Right cardiac atrium (tissue), 5 donors: ENCODE measurements around the gene KLF2. TPM values are rescaled to one million over a fixed set of nuclear protein-coding genes. Genes with fewer than 3 reads are reported as not detected.
"Not testable (repeated sequence)": the region's sequence is repeated elsewhere in the genome, so short reads cannot be mapped to it uniquely, and the experiment has no call there.

Source experiments
- ATAC-seq, 2 donors: fragments of 200-7000 bp; cut with Tn5 transposase; one replicate each; pipeline versions ENCODE4 v1.8.0 to v1.9.1; 2020; ENCODE audit warnings: moderate library complexity in 2 of 2, mild to moderate bottlenecking in 1 of 2
- DNase-seq, 3 donors: peaks; one replicate each; pipeline ENCODE4 v3.0.0-alpha.2; 2020
- H3K27ac ChIP-seq: one replicate; pipeline ENCODE4 v1.5.1; 2013; ENCODE audit warnings: mild to moderate bottlenecking, low read length, control low read depth, moderate library complexity
- H3K27me3 ChIP-seq: one replicate; pipeline ENCODE4 v1.6.1; 2013; ENCODE audit not compliant: control insufficient read depth, insufficient read depth
- H3K4me1 ChIP-seq: one replicate; pipeline ENCODE4 v1.6.1; 2013; ENCODE audit warnings: low read length; ENCODE audit not compliant: control insufficient read depth, insufficient read depth
- H3K4me3 ChIP-seq: one replicate; pipeline ENCODE4 v1.5.1; 2013; ENCODE audit warnings: low read length, control low read depth
- H3K9me3 ChIP-seq: one replicate; pipeline ENCODE4 v1.6.1; 2013; ENCODE audit warnings: low read length; ENCODE audit not compliant: control insufficient read depth
- WGBS: extraction: QIAGEN DNeasy Blood & Tissue Kit; methylation state at CpG from one replicate; pipeline ENCODE4 v1.1.7; 2013; 5-methylcytosine and 5-hydroxymethylcytosine counted together
- intact Hi-C, 4 donors: fragments of 100-400 bp; cut with DNase I; formaldehyde crosslinking; loops; one replicate each; pipeline versions ENCODE4 v1.11.0 to v1.14.0; 2022 to 2023
- polyA plus RNA-seq: library from polyadenylated mRNA; stranded (reverse); fragments of 200-250 nt; gene quantifications from one replicate; pipeline ENCODE4 v1.2.3, GENCODE V29; 2013
- total RNA-seq, 4 donors: library from RNA; stranded (reverse); fragmentation: NEBNext Ultra II Directional; extraction: Animal tissue kit (Norgen Biotek cat#: 25700); gene quantifications; one replicate each; pipeline ENCODE4 v1.2.1, GENCODE V29; 2021
- donor health status: healthy with polysubstance abuse.
- donor health status: DM: no; HTN: yes; CAD: no.
- donor health status: DM: no; HTN: no; CAD: no.
- donor health status: DM: no; HTN: yes; CAD: no; lungs with severe emphysema.
- donor health status: DM: yes; HTN: yes; CAD: no.

KLF2 gene
- total and polyA plus RNA-seq, 5 donors = 30.9 to 73.5 (median 65.5) TPM

DNA sequence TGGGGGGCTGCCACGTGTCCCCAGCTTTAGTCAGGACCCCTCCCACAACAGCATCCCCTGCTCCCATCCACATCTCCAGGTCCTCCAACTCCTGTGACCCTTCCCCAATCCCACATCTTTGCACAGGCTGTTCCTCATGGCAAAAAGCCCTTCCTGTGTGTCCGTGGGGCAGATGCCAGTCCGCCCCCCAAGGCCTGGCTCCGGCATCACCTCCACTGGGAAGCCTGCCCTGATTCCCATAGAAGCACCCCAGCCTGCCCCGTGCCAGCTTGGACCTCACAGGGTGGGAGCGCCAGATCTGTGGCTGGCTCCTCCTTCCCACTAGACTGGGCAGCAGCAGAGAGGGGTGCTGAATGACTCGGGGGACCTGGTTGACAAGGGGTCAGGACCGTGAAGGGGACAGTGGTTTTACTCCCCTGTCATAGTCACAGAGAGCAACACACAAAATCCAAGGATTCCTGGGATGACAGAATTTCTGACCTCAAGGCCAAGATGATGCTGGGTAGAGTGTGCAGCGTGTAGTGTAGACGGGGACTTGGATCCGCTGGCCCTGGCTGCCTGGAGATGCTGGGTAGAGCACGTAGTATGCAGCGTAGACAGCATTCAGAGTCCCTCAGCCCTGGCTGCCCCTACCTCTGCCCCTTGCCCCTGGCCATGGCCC is 13.3 kb downstream of the KLF2 start:
- Histone ChIP-seq H3K9me3 (no peaks in the 10 kb centered on the region), H3K4me3 (no peak overlapping the region), H3K27me3 (no peaks in the 10 kb centered on the region), H3K27ac (no peak overlapping the region), H3K4me1 (peaks cover 12% of the 10 kb centered on the region)
- DNase-seq = no peak
- WGBS = 80% methylated on average over 13 of the region's 13 CpGs
- intact Hi-C loops = no loop called here
- ATAC-seq = peak in 1 of 2 donors; percentile 1

DNA sequence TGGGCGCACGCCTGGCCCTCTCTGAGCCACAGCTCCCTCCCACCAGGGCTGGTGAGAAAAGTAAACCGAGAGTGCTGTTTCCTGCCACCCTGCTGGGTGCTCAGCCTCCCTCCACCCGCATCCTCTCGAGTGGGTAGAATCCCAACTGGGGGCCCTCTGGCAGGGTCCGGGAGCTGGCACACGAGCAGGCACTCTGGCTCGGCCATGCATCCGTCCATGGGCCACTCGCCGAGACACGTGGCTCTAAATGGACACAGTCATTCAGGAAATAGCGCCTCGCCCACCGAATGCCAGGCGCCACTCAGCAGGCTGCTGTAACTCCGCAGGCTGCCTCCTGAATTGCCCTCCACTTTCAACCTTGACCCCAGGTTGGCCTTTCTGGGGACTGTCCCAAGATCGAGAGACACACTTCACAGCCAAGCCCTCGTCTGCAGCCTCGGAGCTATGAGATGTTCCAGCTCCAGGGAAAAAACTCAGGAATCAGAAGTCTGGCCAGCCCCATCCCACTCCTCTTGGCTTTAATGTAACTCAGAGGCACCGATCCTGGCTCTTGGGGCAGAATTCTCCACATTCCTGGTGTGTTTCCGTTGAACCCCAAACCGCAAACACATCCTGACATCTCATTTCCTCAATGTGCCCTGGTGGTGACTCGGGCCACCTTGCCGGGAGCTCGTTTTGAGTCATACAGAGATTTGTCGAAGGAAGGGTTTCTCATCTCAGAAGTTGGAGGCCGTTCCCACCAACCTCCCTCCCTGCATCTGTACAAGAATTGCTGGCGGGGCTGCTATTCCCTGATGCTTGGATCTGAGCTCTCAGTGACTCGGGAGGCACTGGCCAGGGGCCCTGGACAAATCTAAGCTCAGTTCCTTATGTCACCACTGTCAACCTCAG is 14.1 kb downstream of the KLF2 start:
- H3K4me3 ChIP-seq = no peak overlapping the region
- DNase-seq (peak; percentile 54 to 80 (median 75)), ATAC-seq (peak; percentile 33 to 45)
- H3K27me3 ChIP-seq = no peaks in the 10 kb centered on the region
- intact Hi-C loops = no loop called here
- WGBS = 18% methylated on average over 30 of the region's 30 CpGs
- H3K27ac ChIP-seq = peak overlapping the region; percentile 32
- peaks cover 12% of the 10 kb centered on the region for H3K4me1 ChIP-seq
- H3K9me3 ChIP-seq = no peaks in the 10 kb centered on the region

DNA sequence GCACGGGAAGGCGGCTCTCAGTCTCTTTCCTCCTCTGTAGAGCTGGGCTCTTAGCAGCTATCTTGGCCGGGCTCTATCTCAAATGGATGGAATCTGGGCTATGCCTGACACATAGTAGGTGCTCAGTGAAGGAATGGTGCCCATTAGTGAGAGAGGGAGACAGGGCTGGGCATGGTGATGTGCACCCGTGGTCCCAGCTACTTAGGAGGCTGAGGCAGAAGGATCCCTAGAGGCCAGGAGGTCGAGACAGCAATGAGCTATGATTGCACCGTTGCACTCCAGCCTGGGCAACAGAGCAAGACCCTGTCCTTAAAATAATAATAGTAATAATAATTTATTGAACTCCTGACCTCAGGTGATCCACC is 14.7 kb downstream of the KLF2 start:
- Histone ChIP-seq H3K27ac (peak overlapping the region; percentile 18), H3K27me3 (no peaks in the 10 kb centered on the region), H3K4me3 (no peak overlapping the region), H3K4me1 (peaks cover 12% of the 10 kb centered on the region), H3K9me3 (no peaks in the 10 kb centered on the region)
- WGBS = 53% methylated on average over 6 of the region's 6 CpGs
- intact Hi-C loops = no loop called here
- no peak for ATAC-seq
- no peak for DNase-seq

DNA sequence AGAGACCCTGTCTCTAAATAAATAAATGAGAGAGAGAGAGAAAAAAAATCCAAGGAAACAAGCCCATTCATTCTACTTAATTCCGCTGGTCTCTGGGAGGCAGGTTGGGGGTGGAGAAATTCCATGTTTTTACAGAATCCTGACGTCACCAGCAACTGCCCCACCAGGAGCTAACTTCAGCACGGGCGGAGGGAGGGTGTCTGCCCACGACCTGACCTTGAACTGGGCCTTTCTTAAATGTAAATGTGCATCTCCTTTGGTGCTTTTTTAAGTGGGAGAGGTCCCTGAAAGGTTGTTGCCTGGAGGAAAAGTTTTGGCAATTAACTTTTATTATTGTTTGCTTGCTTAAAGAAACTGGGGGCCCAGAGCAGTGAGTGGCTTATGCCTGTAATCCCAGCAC is 15.5 kb downstream of the KLF2 start:
- no peak overlapping the region for H3K4me3 ChIP-seq
- DNase-seq = no peak
- 74% methylated on average over 5 of the region's 5 CpGs for WGBS
- intact Hi-C loops = loop anchor here in 1 of 4 donors (5.0 kb wide), 1 partner anchor 42 kb away; no protein-coding TSS in a partner anchor
- no peak for ATAC-seq
- H3K4me1 ChIP-seq = peaks cover 12% of the 10 kb centered on the region
- H3K27ac ChIP-seq = no peak overlapping the region
- H3K9me3 ChIP-seq = no peaks in the 10 kb centered on the region
- no peaks in the 10 kb centered on the region for H3K27me3 ChIP-seq

DNA sequence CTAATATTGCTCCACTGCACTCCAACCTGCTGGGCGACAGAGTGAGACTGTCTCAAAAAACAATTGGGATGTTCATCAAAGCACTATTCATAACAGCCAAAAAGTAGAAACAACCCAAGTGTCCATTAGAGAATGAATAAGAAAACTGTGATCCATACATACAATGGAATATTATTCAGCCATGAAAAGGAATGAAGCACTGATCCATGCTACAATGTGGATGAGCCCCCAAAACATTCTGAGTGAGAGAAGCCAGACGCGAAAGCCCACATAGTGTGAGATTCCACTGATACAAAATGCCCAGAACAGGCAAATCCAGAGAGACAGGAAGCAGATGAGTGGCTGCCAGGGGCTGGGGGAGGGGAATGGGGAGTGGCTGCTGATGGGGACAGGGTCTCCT is 16.0 kb downstream of the KLF2 start:
- intact Hi-C loops = loop anchor here in 1 of 4 donors (5.0 kb wide), 1 partner anchor 42 kb away; no protein-coding TSS in a partner anchor
- WGBS = 92% methylated on average over 3 of the region's 3 CpGs
- Histone ChIP-seq H3K4me3 (no peak overlapping the region), H3K27ac (no peak overlapping the region), H3K4me1 (peaks cover 12% of the 10 kb centered on the region), H3K9me3 (no peaks in the 10 kb centered on the region), H3K27me3 (no peaks in the 10 kb centered on the region)
- no peak for DNase-seq
- no peak for ATAC-seq

DNA sequence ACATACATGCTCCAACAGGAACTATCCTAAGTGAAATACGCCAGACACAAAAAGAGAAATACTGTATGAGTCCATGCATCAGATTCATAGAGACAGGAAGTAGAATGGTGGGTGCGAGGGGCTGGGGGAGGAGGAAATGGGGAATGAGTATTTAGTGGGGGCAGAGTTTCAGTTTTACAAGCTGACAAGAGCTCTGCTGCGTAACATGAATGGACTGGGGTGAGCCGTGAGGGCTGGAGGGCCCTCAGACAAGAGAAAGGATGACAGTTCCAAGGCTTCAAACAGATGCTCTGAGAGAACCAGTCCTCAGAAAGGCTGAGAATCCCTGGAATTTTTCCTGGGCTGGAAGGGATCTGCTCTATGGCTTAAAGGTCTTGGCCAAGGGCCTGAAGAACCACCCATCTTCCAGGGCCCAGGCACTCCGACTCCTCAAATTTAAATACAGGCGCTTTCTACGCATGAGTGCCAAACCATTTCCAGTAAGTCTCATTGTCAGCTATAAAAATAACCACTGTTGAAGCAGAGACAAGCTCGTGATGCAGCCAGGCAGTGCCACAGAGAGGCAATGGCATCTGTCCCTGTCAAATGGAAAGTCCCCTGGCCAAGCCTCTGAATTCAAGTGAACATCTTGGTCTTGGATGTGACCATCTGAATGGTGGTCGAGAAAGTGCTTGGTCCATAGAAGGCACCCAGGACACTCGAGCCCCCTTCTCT is 17.5 kb downstream of the KLF2 start:
- Histone ChIP-seq H3K27ac (peak overlapping the region; percentile 100), H3K4me1 (peaks cover 12% of the 10 kb centered on the region), H3K27me3 (no peaks in the 10 kb centered on the region), H3K9me3 (no peaks in the 10 kb centered on the region), H3K4me3 (no peak overlapping the region)
- ATAC-seq = peak; percentile 73 to 74
- intact Hi-C loops = loop anchor here in 1 of 4 donors (5.0 kb wide), 1 partner anchor 40 kb away; no protein-coding TSS in a partner anchor
- peak in 2 of 3 donors; percentile 43 to 66 for DNase-seq
- WGBS = 43% methylated on average over 10 of the region's 10 CpGs

DNA sequence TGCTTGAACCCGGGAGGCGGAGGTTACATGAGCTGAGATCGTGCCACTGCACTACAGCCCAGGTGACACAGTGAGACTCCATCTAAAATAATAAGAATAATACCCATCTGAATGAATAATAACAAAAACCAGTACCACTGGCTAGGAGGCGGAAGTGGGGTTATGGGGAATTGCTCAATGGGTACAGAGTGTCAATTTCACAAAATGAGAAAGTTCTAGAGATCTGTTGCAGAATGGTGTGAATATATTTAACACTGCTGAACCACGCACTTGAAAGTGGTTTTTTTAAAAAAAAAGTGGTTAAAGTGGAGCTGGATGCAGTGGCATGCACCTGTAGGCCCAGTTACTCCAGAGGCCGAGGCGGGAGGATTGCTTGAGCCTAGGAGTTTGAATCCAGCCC is 18.5 kb downstream of the KLF2 start:
- DNase-seq = peak in 1 of 3 donors; percentile 23
- Histone ChIP-seq H3K27ac (peak overlapping the region; percentile 100), H3K27me3 (no peaks in the 10 kb centered on the region), H3K4me3 (no peak overlapping the region), H3K9me3 (no peaks in the 10 kb centered on the region), H3K4me1 (peaks cover 15% of the 10 kb centered on the region)
- WGBS = 92% methylated on average over 7 of the region's 7 CpGs
- intact Hi-C loops = loop anchor here in 1 of 4 donors (5.0 kb wide), 1 partner anchor 39 kb away; no protein-coding TSS in a partner anchor
- no peak for ATAC-seq

DNA sequence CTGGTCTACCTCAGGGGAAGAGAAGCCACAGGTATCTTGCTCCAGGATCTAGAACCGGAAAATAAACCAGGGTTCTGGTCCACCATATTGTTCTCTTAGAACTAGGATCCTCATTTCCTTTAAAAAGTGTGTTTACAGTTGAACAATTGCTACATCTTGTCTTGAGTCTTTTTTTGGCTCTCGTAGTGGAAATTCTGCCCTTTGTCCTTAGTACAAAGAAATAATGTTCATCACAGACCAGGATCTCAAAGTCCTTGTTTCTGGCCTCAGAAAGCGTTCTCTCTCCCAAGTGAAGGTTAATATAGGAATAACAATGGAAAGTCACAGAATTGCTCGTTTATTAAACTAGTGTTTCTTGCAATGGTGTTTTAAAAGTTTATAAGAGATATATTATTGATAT is 20.8 kb downstream of the KLF2 start:
- 66% methylated on average over 4 of the region's 4 CpGs for WGBS
- intact Hi-C loops = no loop called here

DNA sequence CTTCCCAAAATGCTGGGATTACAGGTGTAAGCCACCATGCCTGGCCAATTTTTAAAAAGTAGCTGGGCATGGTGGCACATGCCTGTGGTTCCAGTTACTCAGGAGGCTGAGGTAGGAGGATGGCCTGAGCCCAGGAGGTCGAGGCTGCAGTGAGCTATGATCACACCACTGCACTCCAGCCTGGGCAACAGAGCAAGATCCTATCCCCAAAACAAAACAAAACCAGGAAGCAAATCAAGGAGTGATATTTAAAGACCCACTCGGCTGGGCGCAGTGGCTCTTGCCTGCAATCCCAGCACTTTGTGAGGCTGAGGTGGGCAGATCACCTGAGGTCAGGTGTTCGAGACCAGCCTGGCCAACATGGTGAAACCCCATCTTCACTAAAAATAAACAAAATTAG is 22.5 kb downstream of the KLF2 start:
- ATAC-seq, intact Hi-C loops, H3K4me3 ChIP-seq, H3K9me3 ChIP-seq, H3K27me3 ChIP-seq, H3K4me1 ChIP-seq: not testable (repeated sequence)
- peak overlapping the region; percentile 92 for H3K27ac ChIP-seq
- peak in 1 of 3 donors; percentile 21 for DNase-seq
- 73% methylated on average over 4 of the region's 4 CpGs for WGBS

More for the DNA sequence above, 20.8 kb downstream of the KLF2 start:
- Histone ChIP-seq H3K9me3 (no peaks in the 10 kb centered on the region), H3K4me3 (no peak overlapping the region), H3K4me1 (peaks cover 8% of the 10 kb centered on the region), H3K27me3 (no peaks in the 10 kb centered on the region), H3K27ac (peak overlapping the region; percentile 89)
- ATAC-seq (peak in 1 of 2 donors; percentile 31), DNase-seq (no peak)

DNA sequence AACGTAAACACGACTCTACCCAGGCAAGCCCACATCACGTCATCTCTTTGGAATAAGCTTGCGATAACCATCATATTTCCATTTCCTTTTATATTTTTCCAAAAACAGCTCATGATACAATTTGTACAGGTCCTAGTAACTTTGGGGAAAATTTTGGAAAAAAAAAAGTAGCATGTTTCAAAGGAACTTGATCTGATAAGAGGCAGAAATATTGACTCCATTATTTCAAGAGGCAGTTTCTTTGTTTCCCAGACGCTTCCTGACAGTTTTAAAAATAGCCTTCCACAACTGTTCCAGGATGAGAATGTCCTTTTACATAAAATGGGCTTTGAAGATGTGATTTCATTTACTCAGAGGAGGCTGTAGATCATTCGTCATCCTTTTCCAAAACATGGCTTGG is 23.1 kb downstream of the KLF2 start:
- DNase-seq = no peak
- intact Hi-C loops = no loop called here
- H3K4me3 ChIP-seq = no peak overlapping the region
- no peaks in the 10 kb centered on the region for H3K27me3 ChIP-seq
- no peaks in the 10 kb centered on the region for H3K9me3 ChIP-seq
- 50% methylated on average over 6 of the region's 6 CpGs for WGBS
- H3K4me1 ChIP-seq = peaks cover 3% of the 10 kb centered on the region
- H3K27ac ChIP-seq = peak overlapping the region; percentile 62
- ATAC-seq = peak in 1 of 2 donors; percentile 56
